Esophagus (tissue), 2 donors: ENCODE data around the gene STRN. TPM values are rescaled to one million over a fixed set of nuclear protein-coding genes. Genes with fewer than 3 reads are reported as not detected.

Experiments
- H3K27ac ChIP-seq, 2 donors: one replicate each; pipeline ENCODE4 v1.5.1; 2013; ENCODE audit warnings: low read depth in 2 of 2, mild to moderate bottlenecking in 2 of 2, inconsistent platforms in 1 of 2, low read length in 1 of 2, moderate library complexity in 1 of 2
- H3K27me3 ChIP-seq, 2 donors: one replicate each; pipeline ENCODE4 v1.6.1; 2013; ENCODE audit warnings: low read length in 2 of 2, control low read depth in 1 of 2, mild to moderate bottlenecking in 1 of 2; ENCODE audit not compliant: insufficient read depth in 2 of 2, control insufficient read depth in 1 of 2
- H3K36me3 ChIP-seq, 2 donors: one replicate each; pipeline ENCODE4 v1.6.1; 2013; ENCODE audit warnings: low read length in 1 of 2; ENCODE audit not compliant: control insufficient read depth in 2 of 2, insufficient read depth in 2 of 2
- H3K4me1 ChIP-seq, 2 donors: one replicate each; pipeline ENCODE4 v1.6.1; 2013; ENCODE audit warnings: low read length in 1 of 2; ENCODE audit not compliant: control insufficient read depth in 2 of 2, insufficient read depth in 2 of 2
- H3K4me3 ChIP-seq, 2 donors: one replicate each; pipeline ENCODE4 v1.5.1; 2013; ENCODE audit warnings: low read length in 2 of 2, mild to moderate bottlenecking in 2 of 2, low read depth in 1 of 2, moderate library complexity in 1 of 2
- H3K9me3 ChIP-seq, 2 donors: one replicate each; pipeline ENCODE4 v1.6.1; 2013; ENCODE audit warnings: mild to moderate bottlenecking in 2 of 2, low read depth in 1 of 2, low read length in 1 of 2, moderate library complexity in 1 of 2; ENCODE audit not compliant: control insufficient read depth in 2 of 2, insufficient read depth in 1 of 2
- WGBS, 2 donors: extraction: QIAGEN DNeasy Blood & Tissue Kit; methylation state at CpG; one replicate each; pipeline ENCODE4 v1.1.7; 2013; 5-methylcytosine and 5-hydroxymethylcytosine counted together
- polyA plus RNA-seq, 2 donors: library from polyadenylated mRNA; stranded (reverse); fragments of 200-250 nt; gene quantifications; one replicate each; pipeline ENCODE4 v1.2.3, GENCODE V29; 2013
- donor health status: healthy with polysubstance abuse.
- donor health status: Bipolar disorder and iron deficiency.

STRN gene
- polyA plus RNA-seq, 2 donors, result 9.2 to 12.2 TPM

DNA sequence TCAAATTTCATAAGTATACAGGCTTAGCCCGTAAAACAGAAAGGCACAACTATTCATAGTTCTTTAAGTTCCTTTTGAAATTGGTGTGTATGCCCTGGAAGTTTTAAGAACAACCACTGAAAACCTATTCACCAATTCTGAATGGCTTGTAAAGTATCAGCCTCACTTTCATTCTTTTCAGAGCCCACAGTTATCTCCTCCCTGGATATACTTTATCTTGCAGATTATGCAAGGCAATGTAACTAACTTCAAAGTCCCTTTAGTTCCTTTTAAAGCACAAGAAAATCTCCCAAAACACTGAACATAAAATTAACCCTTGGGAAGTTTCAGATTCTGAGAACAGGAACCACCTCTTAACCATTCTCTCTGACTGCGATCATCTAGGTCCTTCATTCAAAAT, 1.1 kb downstream of the STRN start:
- Histone ChIP-seq H3K36me3 (no peaks in the 10 kb centered on the region), H3K4me1 (no peaks in the 10 kb centered on the region), H3K4me3 (peak overlapping the region; percentile 10 to 81), H3K27me3 (no peaks in the 10 kb centered on the region), H3K27ac (peak overlapping the region; percentile 79 to 92), H3K9me3 (no peaks in the 10 kb centered on the region)
- WGBS, 2 donors, result 27 to 38% methylated on average over 2 of the region's 2 CpGs

- peak overlapping the region; percentile 35 to 58 for H3K27ac ChIP-seq
- no peaks in the 10 kb centered on the region for H3K4me1 ChIP-seq
Measured at GRCh38 chr2:36964496-36965058, 1.8 kb downstream of the STRN start.

GRCh38 chr2:36963734-36964133, 2.6 kb downstream of the STRN start:
- whole genome bisulfite sequencing, 2 donors, result 91 to 93% methylated on average over 4 of the region's 4 CpGs
- H3K4me3 ChIP-seq, result peak overlapping the region in 1 of 2 donors; percentile 81
- no peaks in the 10 kb centered on the region for H3K4me1 ChIP-seq
- H3K9me3 ChIP-seq, result no peaks in the 10 kb centered on the region
- peak overlapping the region; percentile 22 to 75 for H3K27ac ChIP-seq
- no peaks in the 10 kb centered on the region for H3K36me3 ChIP-seq
- H3K27me3 ChIP-seq, result no peaks in the 10 kb centered on the region

More at GRCh38 chr2:36964496-36965058, 1.8 kb downstream of the STRN start:
- H3K9me3 ChIP-seq, result no peaks in the 10 kb centered on the region
- WGBS, 2 donors, result 72 to 73% methylated on average over 5 of the region's 5 CpGs
- H3K27me3 ChIP-seq, result no peaks in the 10 kb centered on the region
- H3K4me3 ChIP-seq, result peak overlapping the region; percentile 4 to 81
- H3K36me3 ChIP-seq, result no peaks in the 10 kb centered on the region

DNA sequence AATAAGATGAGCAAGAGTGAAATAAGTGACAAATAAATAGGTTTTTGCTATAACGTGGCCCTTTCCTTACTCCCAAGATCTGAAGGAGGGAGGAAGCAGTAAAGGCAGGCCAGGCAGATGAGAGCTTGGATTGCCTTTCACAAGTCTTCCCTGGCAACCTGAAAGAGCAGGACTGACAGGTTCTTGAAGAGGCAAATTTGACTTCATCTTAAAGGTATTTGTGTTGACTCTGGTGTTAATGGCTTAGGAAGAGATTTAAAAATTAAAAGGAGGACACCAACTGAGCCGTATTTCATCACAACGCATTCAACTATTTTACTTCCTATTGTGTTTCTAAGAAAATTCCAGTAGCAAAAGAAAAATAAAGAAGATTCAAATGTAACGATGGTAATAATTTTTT, 3.2 kb downstream of the STRN start:
- Histone ChIP-seq H3K4me1 (no peaks in the 10 kb centered on the region), H3K27me3 (no peaks in the 10 kb centered on the region), H3K36me3 (no peaks in the 10 kb centered on the region), H3K4me3 (no peak overlapping the region), H3K27ac (peak overlapping the region in 1 of 2 donors; percentile 10), H3K9me3 (no peaks in the 10 kb centered on the region)
- 52 to 68% methylated on average over 4 of the region's 4 CpGs for WGBS, 2 donors

GRCh38 chr2:36960773-36961172, 5.6 kb downstream of the STRN start:
- Histone ChIP-seq H3K4me1 (no peaks in the 10 kb centered on the region), H3K27ac (no peak overlapping the region), H3K9me3 (no peaks in the 10 kb centered on the region), H3K36me3 (no peaks in the 10 kb centered on the region), H3K4me3 (no peak overlapping the region), H3K27me3 (no peaks in the 10 kb centered on the region)
- 90 to 94% methylated on average over 5 of the region's 5 CpGs for WGBS, 2 donors

- no peak overlapping the region for H3K4me3 ChIP-seq
- 85 to 88% methylated on average over 2 of the region's 2 CpGs for WGBS, 2 donors
- no peaks in the 10 kb centered on the region for H3K9me3 ChIP-seq
- H3K27ac ChIP-seq, result no peak overlapping the region
- H3K4me1 ChIP-seq, result no peaks in the 10 kb centered on the region
- no peaks in the 10 kb centered on the region for H3K27me3 ChIP-seq
- H3K36me3 ChIP-seq, result no peaks in the 10 kb centered on the region
Measured at GRCh38 chr2:36960005-36960675, 6.2 kb downstream of the STRN start.

DNA sequence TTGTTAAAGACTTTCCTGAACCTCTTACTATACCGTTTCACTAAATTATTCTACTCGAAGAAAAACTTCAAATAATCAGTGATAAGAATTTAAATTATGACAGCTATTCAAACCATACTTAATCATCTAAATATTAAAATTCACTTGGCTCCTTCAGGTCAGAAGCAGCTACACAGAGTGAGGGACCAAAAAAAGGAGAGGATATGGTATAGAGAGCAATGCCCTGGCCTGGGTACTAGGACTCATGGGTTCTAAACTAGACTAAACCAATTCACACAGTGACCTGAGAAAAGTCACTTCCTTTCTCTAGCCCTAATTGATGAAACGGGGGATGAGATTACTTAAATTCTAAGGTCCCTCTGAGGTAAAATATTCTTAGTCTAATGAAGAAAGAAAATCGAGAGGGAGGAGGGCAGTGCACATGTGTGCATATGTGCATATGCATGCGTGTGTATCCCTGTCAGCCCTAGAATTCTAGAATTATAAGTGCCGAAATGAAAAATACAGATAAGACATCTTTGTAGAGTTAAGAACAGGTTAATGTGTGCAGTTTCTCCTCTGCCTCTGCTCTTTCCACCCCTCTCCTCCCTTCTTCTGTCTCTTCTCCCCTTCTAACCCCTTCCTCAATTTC, 11.2 kb downstream of the STRN start:
- H3K36me3 ChIP-seq, result no peaks in the 10 kb centered on the region
- 77 to 83% methylated on average over 6 of the region's 6 CpGs for WGBS, 2 donors
- no peaks in the 10 kb centered on the region for H3K27me3 ChIP-seq
- peaks cover 0 to 2% of the 10 kb centered on the region in 2 donors for H3K4me1 ChIP-seq
- H3K9me3 ChIP-seq, result no peaks in the 10 kb centered on the region
- H3K4me3 ChIP-seq, result no peak overlapping the region
- no peak overlapping the region for H3K27ac ChIP-seq

DNA sequence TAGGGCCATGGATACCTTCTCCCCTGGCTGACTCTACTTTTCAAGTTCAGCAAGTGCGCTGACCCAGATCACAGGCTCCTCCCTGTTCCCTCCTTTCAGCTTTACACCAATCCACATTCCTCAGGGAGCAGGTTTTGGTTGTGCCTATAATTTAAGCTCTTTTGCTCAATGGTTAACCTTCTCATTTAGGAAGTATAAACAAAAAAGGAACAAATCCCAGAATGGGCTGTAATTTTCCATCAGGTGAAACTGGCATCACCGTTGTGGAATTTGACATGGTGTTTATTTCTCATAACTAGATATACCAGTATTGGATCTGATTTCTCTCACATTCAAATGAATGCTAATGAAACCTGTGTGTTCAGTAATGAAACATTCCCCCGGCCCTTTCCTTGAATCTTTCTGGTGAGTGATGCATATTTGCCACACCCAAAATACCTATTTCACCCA, 13.6 kb downstream of the STRN start:
- no peaks in the 10 kb centered on the region for H3K36me3 ChIP-seq
- H3K9me3 ChIP-seq, result no peaks in the 10 kb centered on the region
- peaks cover 0 to 2% of the 10 kb centered on the region in 2 donors for H3K4me1 ChIP-seq
- 52 to 68% methylated on average over 3 of the region's 3 CpGs for WGBS, 2 donors
- H3K27ac ChIP-seq, result peak overlapping the region; percentile 89 to 90
- H3K27me3 ChIP-seq, result no peaks in the 10 kb centered on the region
- H3K4me3 ChIP-seq, result no peak overlapping the region

GRCh38 chr2:36951574-36951973, 14.8 kb downstream of the STRN start:
- H3K27me3 ChIP-seq, result no peaks in the 10 kb centered on the region
- peaks cover 0 to 2% of the 10 kb centered on the region in 2 donors for H3K4me1 ChIP-seq
- H3K27ac ChIP-seq, result peak overlapping the region; percentile 36 to 93
- no peak overlapping the region for H3K4me3 ChIP-seq
- no peaks in the 10 kb centered on the region for H3K36me3 ChIP-seq
- 86 to 89% methylated on average over 7 of the region's 7 CpGs for WGBS, 2 donors
- no peaks in the 10 kb centered on the region for H3K9me3 ChIP-seq
